HS-27A (cell line): ENCODE results near the gene DDR1.
A peak's percentile ranks its signal among the peaks of the same experiment; 100 is the strongest.
"Not testable (repeated sequence)": the region's sequence is repeated elsewhere in the genome, so short reads cannot be mapped to it uniquely, and the experiment has no call there.

Experiments
- DNase-seq: peaks from one replicate; pipeline ENCODE4 v3.0.0-alpha.2; 2012; ENCODE audit warnings: low read depth, missing footprints

Gene DDR1

GRCh38 chr6:30894935-30895334, 10.6 kb downstream of the DDR1 start:
- DNase-seq: no peak

GRCh38 chr6:30895343-30895742, 11.0 kb downstream of the DDR1 start:
- no peak for DNase-seq

- no peak for DNase-seq
Measured at GRCh38 chr6:30896541-30896940, 12.2 kb downstream of the DDR1 start.

GRCh38 chr6:30897882-30898281, 13.6 kb downstream of the DDR1 start:
- DNase-seq: no peak

- no peak for DNase-seq
Measured at GRCh38 chr6:30898750-30899360, 14.5 kb downstream of the DDR1 start.

GRCh38 chr6:30900863-30901417, 16.6 kb downstream of the DDR1 start:
- no peak for DNase-seq

DNA sequence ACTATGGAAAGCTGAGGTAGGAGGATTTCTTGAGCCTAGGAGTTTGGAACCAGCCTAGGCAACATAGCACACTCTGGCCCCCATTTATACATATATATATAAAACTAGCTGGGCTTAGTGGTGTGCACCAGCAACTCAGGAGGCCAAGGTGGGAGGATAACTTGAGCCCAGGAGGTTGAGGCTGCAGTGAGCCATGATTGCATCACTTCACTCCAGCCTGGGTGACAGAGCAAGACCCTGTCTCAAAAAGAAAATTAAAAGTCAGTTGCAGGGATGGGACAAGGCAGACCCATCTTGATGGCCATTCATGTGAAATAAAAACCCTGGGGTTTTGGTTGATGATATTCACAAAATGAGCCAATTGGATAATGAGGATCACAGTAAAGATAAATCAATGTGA, 17.1 kb downstream of the DDR1 start:
- no peak for DNase-seq

- not testable (repeated sequence) for DNase-seq
Measured at GRCh38 chr6:30902196-30902595, 17.9 kb downstream of the DDR1 start.

DNA sequence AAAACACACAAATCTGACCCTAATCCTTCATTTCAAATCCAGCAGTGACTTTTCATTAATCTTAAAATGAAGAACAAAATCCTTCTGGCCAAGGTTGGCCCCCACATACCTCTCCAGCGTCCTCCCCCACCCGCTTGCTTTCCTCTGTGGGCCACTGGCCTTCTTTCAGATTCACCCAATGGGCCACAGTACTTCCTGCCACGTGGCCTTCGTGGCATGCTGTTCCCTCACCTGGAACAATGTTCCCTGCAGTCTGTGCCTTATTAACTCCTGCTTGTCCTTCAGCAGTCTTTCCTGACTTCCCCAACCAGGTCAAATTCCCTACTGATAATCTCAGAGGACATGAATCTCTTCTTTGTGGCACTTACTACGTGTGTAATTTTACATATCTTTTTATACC, 18.4 kb downstream of the DDR1 start:
- DNase-seq: no peak

GRCh38 chr6:30903236-30903635, 18.9 kb downstream of the DDR1 start:
- no peak for DNase-seq

DNA sequence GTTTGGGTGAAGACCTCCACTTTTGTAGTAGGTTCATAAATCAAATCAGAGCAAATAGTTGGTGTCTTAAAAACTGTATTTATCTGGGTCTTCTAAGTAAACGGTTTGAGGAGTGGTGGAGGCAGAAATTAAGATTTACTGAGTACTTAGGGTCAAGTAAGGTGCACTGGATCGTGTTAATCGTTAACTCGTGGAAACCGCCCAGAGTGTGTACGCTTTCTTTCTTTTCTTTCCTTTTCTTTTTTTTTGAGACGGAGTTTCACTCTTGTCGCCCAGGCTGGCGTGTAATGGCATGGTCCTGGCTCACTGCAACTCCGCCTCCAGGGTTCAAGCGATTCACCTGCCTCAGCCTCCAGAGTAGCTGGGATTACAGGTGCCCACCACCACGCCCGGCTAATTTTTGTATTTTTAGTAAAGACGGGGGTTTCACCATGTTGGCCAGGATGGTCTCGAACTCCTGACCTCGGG, 23.0 kb downstream of the DDR1 start:
- DNase-seq: not testable (repeated sequence)

DNA sequence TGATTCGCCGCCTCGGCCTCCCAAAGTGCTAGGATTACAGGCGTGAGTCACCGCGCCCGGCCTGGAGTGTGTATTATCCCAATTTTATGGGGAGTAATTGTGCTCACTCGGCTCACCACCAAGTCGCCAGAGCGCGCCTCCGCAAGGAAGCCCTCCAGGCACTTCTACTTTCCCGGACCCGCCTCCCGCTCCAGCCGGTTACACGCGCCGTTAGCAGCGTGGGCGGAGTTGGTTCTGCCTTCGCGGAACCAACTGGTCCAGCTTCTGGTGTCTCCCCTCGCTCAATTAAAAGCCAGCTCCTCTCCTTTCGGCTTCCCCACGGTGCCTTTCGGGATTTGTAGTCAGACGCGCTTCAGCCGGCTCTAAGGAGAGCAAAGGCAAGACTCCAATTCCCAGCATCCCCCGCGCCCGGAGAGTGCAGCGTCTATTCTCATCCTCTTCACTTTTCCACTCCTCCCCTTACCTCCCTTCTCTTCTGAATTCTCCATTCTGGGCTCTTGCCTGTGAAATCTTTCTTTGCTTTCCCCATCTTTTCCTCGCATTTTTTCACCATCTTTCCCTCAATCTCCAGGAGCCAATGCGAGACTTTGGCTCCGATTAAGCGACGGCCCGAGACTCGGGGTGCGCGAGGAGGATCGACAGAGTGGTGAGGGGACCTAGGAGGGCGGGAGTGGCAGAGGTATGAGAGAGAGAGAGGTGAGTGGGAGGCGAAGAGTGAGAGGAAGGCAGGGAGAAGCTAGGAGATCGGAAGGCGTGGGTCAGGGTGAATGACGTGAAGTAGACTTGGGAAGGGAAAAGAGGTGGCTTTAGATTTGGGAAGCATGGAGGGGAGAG, 23.7 kb downstream of the DDR1 start, which contains the start of gene GTF2H4:
Gene GTF2H4, plus strand, starts transcription at position 450 of the 834 bp plus-strand sequence.
- peak; percentile 98 for DNase-seq

DNA sequence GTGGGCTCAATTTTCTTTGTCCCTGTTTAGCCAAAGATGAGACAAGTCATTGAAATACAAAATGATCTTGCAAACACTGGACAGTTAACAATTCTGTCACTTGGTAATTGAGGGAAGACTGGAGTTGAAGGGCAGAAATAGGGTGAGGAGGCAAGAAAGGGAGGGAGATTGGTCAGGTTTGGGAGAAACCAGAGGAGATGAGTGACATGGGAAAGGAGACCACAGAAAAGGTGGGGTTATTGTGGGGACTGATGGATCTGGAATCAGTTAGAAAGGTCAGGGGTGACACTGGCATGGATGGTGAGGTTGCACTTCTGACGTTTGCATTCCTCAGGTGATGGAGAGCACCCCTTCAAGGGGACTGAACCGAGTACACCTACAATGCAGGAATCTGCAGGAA, 24.4 kb downstream of the DDR1 start:
- DNase-seq: no peak

DNA sequence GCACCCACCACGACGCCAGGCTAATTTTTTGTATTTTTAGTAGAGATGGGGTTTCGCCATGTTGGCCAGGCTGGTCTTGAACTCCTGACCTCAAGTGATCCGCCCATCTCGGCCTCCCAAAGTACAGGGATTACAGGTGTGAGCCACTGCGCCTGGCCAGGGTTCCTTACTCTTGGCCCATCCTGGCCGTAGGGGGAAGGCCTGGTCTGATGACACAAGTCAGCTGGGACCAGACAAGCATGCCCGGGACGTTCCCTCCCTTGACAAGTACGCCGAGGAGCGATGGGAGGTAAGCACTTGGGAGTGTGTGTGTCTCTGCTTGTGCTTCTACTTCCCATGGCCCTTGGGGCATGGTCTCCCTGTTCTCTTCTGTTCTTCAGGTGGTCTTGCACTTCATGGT, 26.2 kb downstream of the DDR1 start:
- not testable (repeated sequence) for DNase-seq

DNA sequence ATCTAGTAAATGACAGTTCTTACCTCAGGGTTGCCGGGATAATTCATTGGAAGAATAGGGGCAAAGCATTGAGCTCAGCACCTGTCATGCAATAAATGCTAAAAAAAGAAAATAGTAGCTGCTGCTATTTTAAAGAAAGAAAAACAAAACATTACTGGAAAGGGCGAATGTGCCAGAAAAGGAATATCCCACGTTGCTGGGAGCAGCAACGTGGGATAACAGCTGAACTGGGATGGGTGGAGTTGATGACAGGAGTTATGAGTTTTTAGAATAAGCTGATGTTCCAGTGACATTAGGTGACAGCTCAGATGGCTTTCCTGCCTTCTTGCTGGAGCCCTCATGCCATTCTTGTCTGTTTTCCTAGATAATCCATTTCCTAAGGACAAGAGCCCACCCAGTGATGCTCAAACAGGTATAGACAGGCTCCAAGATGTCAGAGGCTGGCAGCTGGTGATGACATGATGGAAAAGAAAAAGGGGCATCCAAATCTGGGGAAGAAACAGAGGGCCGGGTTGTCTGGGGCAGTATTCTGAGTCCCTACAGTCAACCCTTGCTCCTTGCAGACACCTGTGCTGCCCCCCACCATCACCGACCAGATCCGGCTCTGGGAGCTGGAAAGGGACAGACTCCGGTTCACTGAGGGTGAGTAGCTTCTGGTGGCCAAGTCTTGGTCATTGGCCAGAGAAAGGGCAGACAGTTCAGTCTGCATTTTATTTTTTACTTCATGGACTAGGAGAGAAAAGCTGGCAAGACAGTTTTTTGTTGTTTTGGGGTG, 28.6 kb downstream of the DDR1 start:
- DNase-seq: no peak

- no peak for DNase-seq
Measured at GRCh38 chr6:30913721-30914075, 29.4 kb downstream of the DDR1 start.

- peak; percentile 41 for DNase-seq
Measured at GRCh38 chr6:30914076-30914853, 29.9 kb downstream of the DDR1 start, which contains the start of gene VARS2. Gene VARS2 (plus strand): TSS chr6:30914238. CDS start chr6:30914837, 599 bp downstream.

GRCh38 chr6:30914854-30915590, 30.7 kb downstream of the DDR1 start:
- no peak for DNase-seq

GRCh38 chr6:30915591-30915946, 31.2 kb downstream of the DDR1 start:
- peak; percentile 26 for DNase-seq

- DNase-seq: no peak
Measured at GRCh38 chr6:30917041-30917440, 32.7 kb downstream of the DDR1 start.

DNA sequence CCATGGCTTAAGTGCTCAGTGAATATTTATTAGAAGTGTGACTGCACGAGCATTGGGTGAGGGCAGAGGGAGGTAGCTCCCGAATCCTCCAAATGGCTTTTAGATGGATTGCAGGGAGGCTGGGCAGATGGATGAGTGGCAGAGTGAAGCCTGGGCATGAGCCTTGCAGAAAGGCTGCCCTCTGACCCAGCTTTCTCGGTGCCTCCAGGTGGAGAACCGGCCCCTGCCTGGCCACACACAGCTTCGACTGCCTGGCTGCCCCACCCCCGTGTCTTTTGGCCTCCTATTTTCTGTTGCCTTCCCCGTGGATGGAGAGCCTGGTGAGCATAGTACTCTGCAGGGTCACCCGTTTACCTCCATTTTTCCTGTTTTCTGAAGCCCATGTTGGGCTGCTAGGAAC, 33.2 kb downstream of the DDR1 start:
- no peak for DNase-seq
